ENCODE data around the gene CCNY.

GRCh38 chr10:35480142-35480541 is 143.8 kb downstream of the CCNY start:
- TF ChIP-seq POLR2A (IDR thresholded peaks at IDR 0.05; ENCODE audit: low read depth, low read length), result no peak
- no peak; the same call in 1 of the 2 replicates for TF ChIP-seq CTCF (conservative IDR thresholded peaks at IDR 0.05; ENCODE audit: low read depth, low read length)
- no peak for TF ChIP-seq CEBPB (IDR thresholded peaks at IDR 0.05; ENCODE audit: low read depth, low read length)
- TF ChIP-seq RCOR1 (IDR thresholded peaks at IDR 0.05; ENCODE audit: insufficient replicate concordance, low read length), result no peak
- no peak for TF ChIP-seq CHD1 (IDR thresholded peaks at IDR 0.05; ENCODE audit: low read depth, low read length)
- no peak for TF ChIP-seq USF2 (IDR thresholded peaks at IDR 0.05; ENCODE audit: low read depth, low read length)
- no peak for TF ChIP-seq MXI1 (IDR thresholded peaks at IDR 0.05; ENCODE audit: borderline replicate concordance, low read depth, low read length)
- TF ChIP-seq BHLHE40 (IDR thresholded peaks at IDR 0.05; ENCODE audit: low read depth, low read length), result no peak
